ENCODE results near the gene APC2.

Gene APC2

GRCh38 chr19:1447944-1448343 is 2.0 kb upstream of the APC2 start:
- no peak for DNase-seq (ENCODE audit: low spot score)

- no peak for DNase-seq (ENCODE audit: low spot score)
Observed at GRCh38 chr19:1450735-1451731, 1.1 kb downstream of the APC2 start.

- DNase-seq (ENCODE audit: low spot score), result no peak
Observed at GRCh38 chr19:1451916-1452801, 2.2 kb downstream of the APC2 start.

- no peak for DNase-seq (ENCODE audit: low spot score)
Observed at GRCh38 chr19:1452802-1453524, 3.0 kb downstream of the APC2 start.

GRCh38 chr19:1453525-1454364 is 3.8 kb downstream of the APC2 start:
- DNase-seq (ENCODE audit: low spot score), result no peak

- no peak for DNase-seq (ENCODE audit: low spot score)
Observed at GRCh38 chr19:1455002-1455335, 5.0 kb downstream of the APC2 start.

GRCh38 chr19:1455336-1456120 is 5.6 kb downstream of the APC2 start:
- peak; percentile 77 for DNase-seq (ENCODE audit: low spot score)

GRCh38 chr19:1456121-1456900 is 6.4 kb downstream of the APC2 start:
- no peak for DNase-seq (ENCODE audit: low spot score)

GRCh38 chr19:1457031-1457739 is 7.3 kb downstream of the APC2 start:
- no peak for DNase-seq (ENCODE audit: low spot score)

- no peak for DNase-seq (ENCODE audit: low spot score)
Observed at GRCh38 chr19:1457892-1458291, 8.0 kb downstream of the APC2 start.

- DNase-seq (ENCODE audit: low spot score), result no peak
Observed at GRCh38 chr19:1459479-1459878, 9.6 kb downstream of the APC2 start.

GRCh38 chr19:1460033-1460995 is 10.4 kb downstream of the APC2 start:
- no peak for DNase-seq (ENCODE audit: low spot score)

- DNase-seq (ENCODE audit: low spot score), result no peak
Observed at GRCh38 chr19:1461862-1462261, 11.9 kb downstream of the APC2 start.

- no peak for DNase-seq (ENCODE audit: low spot score)
Observed at GRCh38 chr19:1465191-1466016, 15.5 kb downstream of the APC2 start.

GRCh38 chr19:1466018-1466460 is 16.1 kb downstream of the APC2 start:
- no peak for DNase-seq (ENCODE audit: low spot score)

GRCh38 chr19:1466461-1467214 is 16.7 kb downstream of the APC2 start:
- no peak for DNase-seq (ENCODE audit: low spot score)

Measured in HuH-7 (cell line).